Esophagus muscularis mucosa (tissue), 3 donors: ENCODE results near the gene AREL1.

Experiments used
- CTCF ChIP-seq, 3 experiments: fragments of 200-600 bp in 2 of 3; fragments of 450-650 bp in 1 of 3; sonication (generic) in 2 of 3; IDR thresholded peaks; one replicate each; pipeline ENCODE4 v1.5.1; 2017 to 2019; ENCODE audit warnings: antibody characterized with exemption in 3 of 3, mild to moderate bottlenecking in 2 of 3, moderate library complexity in 1 of 3
- POLR2A ChIP-seq: fragments of 450-650 bp; IDR thresholded peaks from one replicate; pipeline ENCODE4 v1.6.1; 2017; ENCODE audit warnings: antibody characterized with exemption, moderate library complexity, mild to moderate bottlenecking, low read depth
- POLR2AphosphoS5 ChIP-seq, 2 donors: sonication (generic); formaldehyde crosslinking; IDR thresholded peaks; one replicate each; pipeline ENCODE4 v1.6.1; 2017; ENCODE audit warnings: antibody characterized with exemption in 2 of 2

- no peak for TF ChIP-seq CTCF (IDR thresholded peaks at IDR 0.05)
- no peak for TF ChIP-seq POLR2AphosphoS5 (IDR thresholded peaks at IDR 0.05)
- no peak for TF ChIP-seq POLR2A
Observed at GRCh38 chr14:74670726-74671411, 42.0 kb downstream of the AREL1 start.
